ENCODE results near the gene CST6. TPM values are rescaled to one million over a fixed set of nuclear protein-coding genes. Genes with fewer than 3 reads are reported as not detected.

CST6 gene
- total RNA-seq: 1.5 TPM
- long read RNA-seq, partial matches to known transcripts: 0 of 1 reads
- long read RNA-seq, other reads (novel, unspliced or antisense): 0 of 1 reads

DNA sequence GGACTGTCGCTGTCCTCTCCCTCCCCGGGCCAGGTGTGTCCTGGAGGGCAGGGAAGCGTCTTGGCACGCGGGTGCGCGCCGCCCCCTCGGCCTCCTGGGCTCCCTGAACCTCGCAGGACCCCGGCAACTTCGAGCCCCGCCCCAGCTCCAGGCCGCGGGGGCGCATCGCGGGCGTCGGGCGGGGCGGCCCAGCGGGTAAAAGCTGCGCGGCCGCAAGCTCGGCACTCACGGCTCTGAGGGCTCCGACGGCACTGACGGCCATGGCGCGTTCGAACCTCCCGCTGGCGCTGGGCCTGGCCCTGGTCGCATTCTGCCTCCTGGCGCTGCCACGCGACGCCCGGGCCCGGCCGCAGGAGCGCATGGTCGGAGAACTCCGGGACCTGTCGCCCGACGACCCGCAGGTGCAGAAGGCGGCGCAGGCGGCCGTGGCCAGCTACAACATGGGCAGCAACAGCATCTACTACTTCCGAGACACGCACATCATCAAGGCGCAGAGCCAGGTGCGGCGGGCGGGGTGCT is at the start of gene CST6:
Gene CST6, plus strand, starts transcription at position 224 of the 519 bp plus-strand sequence. Its CDS starts 37 bp downstream, at position 261.
- DNase-seq (ENCODE audit: low spot score): no peak
- intact Hi-C loops (cut with DNase I): no loop called here

DNA sequence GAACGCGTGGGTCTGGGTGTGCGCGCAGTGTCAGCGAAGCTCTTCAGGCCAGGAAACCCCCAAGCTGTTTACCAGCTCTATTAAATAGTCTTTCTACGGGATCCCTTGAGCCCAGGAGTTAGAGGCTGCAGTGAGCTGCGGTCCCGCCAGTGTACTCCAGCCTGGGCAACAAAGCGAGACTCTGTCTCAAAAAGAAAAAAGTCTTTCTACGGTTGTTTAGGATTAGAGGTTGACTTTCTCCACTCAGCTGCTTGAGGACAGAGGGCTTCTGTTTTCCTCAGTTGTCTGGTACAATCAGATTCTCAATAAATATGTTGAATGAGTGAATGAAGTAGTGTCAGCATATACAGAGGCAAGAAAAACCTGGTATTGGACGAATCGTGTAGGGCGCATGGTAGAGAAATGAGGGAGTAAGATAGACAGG is 49.7 kb upstream of the CST6 start:
- no peak for DNase-seq (ENCODE audit: low spot score)
- intact Hi-C loops (cut with DNase I): no loop called here

GRCh38 chr11:65964906-65965305 is 46.9 kb upstream of the CST6 start:
- no peak for DNase-seq (ENCODE audit: low spot score)
- intact Hi-C loops (cut with DNase I): no loop called here

DNA sequence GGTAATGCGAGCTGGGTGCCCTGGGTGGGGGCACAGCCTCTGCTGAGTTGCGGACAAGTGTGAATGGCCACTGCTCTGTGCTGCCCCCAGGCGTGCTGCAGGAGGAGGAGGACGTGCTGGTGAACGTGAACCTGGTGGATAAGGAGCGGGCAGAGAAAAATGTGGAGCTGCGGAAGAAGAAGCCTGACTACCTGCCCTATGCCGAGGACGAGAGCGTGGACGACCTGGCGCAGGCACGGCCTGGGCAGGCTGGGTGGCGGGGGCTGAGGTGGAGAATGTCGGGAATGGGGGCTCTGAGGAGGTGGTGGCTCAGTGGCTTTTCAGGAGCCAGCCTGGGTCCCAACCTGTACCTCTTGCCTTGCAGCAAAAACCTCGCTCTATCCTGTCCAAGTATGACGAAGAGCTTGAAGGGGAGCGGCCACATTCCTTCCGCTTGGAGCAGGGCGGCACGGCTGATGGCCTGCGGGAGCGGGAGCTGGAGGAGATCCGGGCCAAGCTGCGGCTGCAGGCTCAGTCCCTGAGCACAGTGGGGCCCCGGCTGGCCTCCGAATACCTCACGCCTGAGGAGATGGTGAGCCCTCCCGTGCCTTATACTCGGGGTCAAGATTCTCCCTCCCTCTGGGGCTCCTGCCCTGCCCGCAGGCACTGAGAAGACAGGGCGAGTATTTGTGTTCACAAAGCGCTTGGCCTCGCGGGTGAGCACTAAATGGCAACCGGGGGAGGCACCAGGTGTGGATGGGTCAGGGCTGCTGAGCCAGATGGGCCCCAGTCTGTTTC is 45.6 kb upstream of the CST6 start:
- no peak for DNase-seq (ENCODE audit: low spot score)
- intact Hi-C loops (cut with DNase I): no loop called here

DNA sequence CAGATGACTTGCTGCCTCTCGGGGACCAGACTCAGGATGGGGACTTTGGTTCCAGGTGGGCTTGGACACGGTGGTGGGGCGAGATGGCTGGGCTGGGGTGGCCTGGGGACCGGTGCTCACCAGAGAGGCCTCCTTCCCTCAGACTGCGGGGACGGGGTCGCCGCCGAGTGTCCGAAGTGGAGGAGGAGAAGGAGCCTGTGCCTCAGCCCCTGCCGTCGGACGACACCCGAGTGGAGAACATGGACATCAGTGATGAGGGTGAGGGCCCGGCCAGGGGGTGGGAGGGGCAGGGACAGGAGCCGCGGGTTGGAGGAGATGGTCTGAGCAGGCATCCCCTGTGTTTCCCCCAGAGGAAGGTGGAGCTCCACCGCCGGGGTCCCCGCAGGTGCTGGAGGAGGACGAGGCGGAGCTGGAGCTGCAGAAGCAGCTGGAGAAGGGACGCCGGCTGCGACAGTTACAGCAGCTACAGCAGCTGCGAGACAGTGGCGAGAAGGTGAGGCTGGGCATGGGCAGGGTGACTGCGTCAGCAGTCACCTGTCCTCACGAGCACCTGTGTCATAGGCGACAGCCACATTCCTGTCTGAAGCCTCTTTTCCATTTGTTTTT is 44.4 kb upstream of the CST6 start:
- intact Hi-C loops (cut with DNase I): no loop called here
- no peak for DNase-seq (ENCODE audit: low spot score)

GRCh38 chr11:65968600-65969482 is 43.0 kb upstream of the CST6 start:
- no peak for DNase-seq (ENCODE audit: low spot score)
- intact Hi-C loops (cut with DNase I): no loop called here

DNA sequence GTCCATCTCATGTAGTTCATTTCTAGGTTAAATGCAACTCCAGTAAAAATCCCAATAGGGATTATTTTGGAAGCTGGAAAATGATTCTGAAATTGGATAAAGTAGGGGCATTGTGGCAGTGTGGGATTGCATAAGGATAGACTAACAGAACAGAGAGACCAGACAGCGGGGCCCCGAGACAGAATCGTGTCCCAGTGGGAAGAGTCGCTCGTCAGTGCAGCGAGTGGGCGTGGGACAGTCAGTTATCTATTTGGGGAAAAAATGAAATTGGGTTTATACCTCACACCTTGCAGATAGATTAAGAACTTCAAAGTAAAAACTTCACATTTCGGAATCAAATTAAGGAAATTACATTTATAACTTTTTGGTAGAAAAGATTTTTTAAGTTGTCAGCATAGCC is 39.7 kb upstream of the CST6 start:
- intact Hi-C loops (cut with DNase I): no loop called here
- no peak for DNase-seq (ENCODE audit: low spot score)

DNA sequence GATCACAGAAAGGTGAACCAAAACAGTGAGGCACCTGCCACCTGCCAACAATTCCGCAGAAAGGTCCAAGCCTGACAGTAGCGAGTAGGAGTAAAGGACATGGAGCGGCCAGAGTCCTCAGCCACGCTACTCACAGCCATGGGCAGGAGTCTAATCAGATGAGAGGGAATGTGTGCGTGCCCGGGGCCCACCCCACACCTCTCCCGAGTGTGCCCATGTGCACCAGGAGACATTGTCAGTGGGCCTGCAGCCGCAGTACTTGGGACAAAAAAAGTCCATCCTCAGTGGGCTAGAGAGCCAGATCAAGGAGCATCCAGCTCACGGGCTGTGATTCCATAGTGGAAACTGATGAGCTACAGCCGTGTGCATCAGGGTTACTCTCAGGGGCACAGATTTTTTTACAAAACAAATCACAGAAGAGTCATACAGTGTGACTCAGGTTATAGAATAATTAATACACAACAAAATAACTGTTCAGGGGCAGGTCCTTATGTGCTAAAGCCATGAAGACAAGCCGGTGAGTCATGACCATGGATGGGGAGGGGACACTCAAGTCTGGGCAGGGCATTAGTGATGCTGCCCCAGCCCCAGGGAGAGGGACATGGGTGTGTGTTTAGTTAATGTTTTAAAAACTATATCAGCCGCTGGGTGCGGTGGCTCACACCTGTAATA is 38.2 kb upstream of the CST6 start:
- intact Hi-C loops (cut with DNase I): no loop called here
- DNase-seq (ENCODE audit: low spot score): no peak

GRCh38 chr11:65975771-65976170 is 36.0 kb upstream of the CST6 start:
- no peak for DNase-seq (ENCODE audit: low spot score)
- intact Hi-C loops (cut with DNase I): no loop called here

- no peak for DNase-seq (ENCODE audit: low spot score)
- intact Hi-C loops (cut with DNase I): no loop called here
These were observed 35.3 kb upstream of the CST6 start for GRCh38 chr11:65976216-65977176.

DNA sequence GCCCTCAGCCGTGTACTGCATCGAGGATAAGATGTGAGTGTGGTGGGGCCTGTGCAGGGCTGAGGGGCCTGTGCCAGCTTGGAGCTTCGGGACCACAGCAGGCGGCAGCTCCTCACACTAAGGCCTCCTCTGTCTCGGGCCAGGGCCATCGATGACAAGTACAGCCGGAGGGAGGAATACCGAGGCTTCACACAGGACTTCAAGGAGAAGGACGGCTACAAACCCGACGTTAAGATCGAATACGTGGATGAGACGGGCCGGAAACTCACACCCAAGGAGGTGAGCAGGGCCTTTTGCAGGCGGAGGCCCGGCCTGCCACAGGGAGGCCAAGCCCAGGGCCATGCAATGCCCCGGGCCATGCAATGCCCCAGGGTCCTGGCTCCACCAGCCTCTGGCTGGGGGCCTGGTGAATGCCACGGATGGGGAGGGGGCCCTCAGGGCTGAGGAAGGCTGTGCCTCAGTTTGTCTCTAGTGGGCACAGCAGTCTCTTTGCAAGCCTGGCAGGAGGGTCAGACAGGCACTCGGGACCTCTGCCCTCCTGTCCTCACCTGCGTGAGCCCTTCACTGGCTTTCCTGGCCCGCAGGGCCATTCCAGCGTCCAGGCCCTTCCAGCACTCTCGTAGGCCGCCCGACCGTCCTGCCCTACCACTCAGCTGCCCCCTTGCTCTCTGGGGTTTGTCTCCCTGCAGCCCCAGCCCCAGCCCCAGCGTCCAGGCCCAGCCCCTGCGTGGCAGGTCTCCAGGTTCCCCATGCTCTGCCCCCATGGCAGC is 34.0 kb upstream of the CST6 start:
- intact Hi-C loops (cut with DNase I): no loop called here
- DNase-seq (ENCODE audit: low spot score): no peak

GRCh38 chr11:65978391-65979238 is 33.2 kb upstream of the CST6 start:
- DNase-seq (ENCODE audit: low spot score): no peak
- intact Hi-C loops (cut with DNase I): no loop called here

DNA sequence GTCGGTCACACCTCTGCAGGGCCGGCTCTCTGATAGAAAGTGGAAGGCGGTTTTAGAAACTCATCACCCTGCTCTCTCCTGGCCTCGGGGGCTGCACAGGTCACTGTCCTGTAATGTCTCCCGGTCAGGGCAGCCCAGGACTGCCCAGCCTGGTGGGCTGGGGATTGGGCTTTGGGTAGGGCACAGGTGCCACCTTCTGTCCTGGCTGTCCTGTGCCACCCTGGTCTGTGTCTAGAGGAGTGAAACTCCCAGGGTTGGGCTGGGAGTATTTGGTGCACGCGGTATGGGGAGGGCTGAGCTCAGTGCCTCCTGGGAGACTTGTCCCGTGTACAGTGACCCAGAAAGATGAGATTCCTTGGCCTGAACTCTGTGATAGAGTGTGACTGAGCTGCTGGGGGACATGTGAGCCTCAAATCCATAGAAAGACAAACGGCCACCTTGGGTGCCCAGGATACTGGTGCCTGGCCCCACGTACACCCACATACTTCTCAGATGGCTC is 32.5 kb upstream of the CST6 start:
- intact Hi-C loops (cut with DNase I): no loop called here
- DNase-seq (ENCODE audit: low spot score): no peak

DNA sequence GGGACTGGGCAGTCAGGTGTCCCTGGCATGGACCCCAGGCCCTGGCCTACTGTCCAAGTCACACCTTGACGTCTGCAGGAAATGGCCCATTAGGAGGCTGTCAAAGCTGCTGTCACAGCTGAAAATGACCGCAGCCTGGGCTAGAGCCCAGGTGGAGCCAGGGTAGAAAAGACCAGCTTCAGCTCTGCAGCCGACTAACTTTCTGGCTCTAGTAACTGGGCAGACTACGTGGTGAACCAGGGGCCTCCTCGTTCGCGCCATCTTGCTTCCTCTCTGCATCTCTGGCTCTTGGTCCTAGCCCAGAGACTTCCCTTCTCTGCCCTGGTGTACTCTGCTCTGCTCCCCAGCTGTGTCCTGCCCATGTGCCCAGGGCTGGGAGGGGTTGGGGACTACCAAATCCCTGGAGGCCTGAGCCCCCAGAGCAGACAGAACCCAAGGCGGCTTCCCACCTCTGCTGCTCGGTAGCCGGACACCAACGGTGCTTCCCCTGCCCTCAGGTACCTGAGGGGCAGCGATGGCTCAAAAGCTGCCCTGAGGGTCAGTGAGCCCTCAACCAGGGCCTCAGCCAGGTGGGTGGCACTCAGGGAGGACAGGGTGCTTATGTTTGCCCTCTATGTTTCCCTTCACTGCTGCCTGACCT is 30.6 kb upstream of the CST6 start:
- intact Hi-C loops (cut with DNase I): no loop called here

GRCh38 chr11:65981972-65982823 is 29.6 kb upstream of the CST6 start:
- intact Hi-C loops (cut with DNase I): no loop called here
- DNase-seq (ENCODE audit: low spot score): no peak

More for the DNA sequence above, 30.6 kb upstream of the CST6 start:
- no peak for DNase-seq (ENCODE audit: low spot score)
